K562 (cell line): Measurements from ENCODE around the gene GALM. TPM values are rescaled to one million over a fixed set of nuclear protein-coding genes. Genes with fewer than 3 reads are reported as not detected.

Experiments
- CREB1 ChIP-seq, 2 experiments: sonication (generic) in 1 of 2; formaldehyde crosslinking in 1 of 2; IDR thresholded peaks; 2 replicates each; pipeline versions ENCODE4 v1.6.1 to v1.8.0; 2012 to 2022; ENCODE audit warnings: inconsistent platforms in 1 of 2, mild to moderate bottlenecking in 1 of 2, missing genetic modification reagents in 1 of 2, moderate library complexity in 1 of 2
- DPF2 ChIP-seq: fragments of 450-650 bp; IDR thresholded peaks from 2 replicates; pipeline ENCODE4 v1.6.1; 2016
- FOXK1 ChIP-seq: sonication (generic); formaldehyde crosslinking; IDR thresholded peaks from 2 replicates; pipeline ENCODE4 v1.8.0; 2022; ENCODE audit warnings: missing genetic modification reagents, mild to moderate bottlenecking, borderline replicate concordance
- NR2C2 ChIP-seq, 2 experiments: fragments of 200-800 bp in 1 of 2; sonication (Bioruptor generic) in 1 of 2; sonication (generic) in 1 of 2; formaldehyde crosslinking in 1 of 2; IDR thresholded peaks; 2 replicates each; pipeline versions ENCODE4 v1.6.1 to v1.8.0; 2016 to 2022; ENCODE audit warnings: mild to moderate bottlenecking in 1 of 2, missing compliant biosample characterization in 1 of 2, missing genetic modification characterization in 1 of 2, missing genetic modification reagents in 1 of 2
- SMAD4 ChIP-seq: fragments of 250-450 bp; sonication (Bioruptor Pico); conservative IDR thresholded peaks from 2 replicates; pipeline ENCODE4 v1.8.0; 2021; ENCODE audit warnings: inconsistent platforms, mild to moderate bottlenecking, moderate library complexity
- TAL1 ChIP-seq: fragments of 450-650 bp; IDR thresholded peaks from 2 replicates; pipeline ENCODE4 v1.6.1; 2016; ENCODE audit warnings: mild to moderate bottlenecking
- ZNF583 ChIP-seq: fragments of 250-450 bp; sonication (Bioruptor Pico); IDR thresholded peaks from 2 replicates; pipeline ENCODE4 v1.4.0; 2020
- ZNF584 ChIP-seq: fragments of 200-800 bp; sonication (Bioruptor generic); IDR thresholded peaks from 2 replicates; pipeline ENCODE4 v1.6.1; 2016; ENCODE audit warnings: low read depth, mild to moderate bottlenecking, missing genetic modification characterization, missing compliant biosample characterization
- ZNF589 ChIP-seq: fragments of 200-800 bp; sonication (Bioruptor generic); IDR thresholded peaks from 2 replicates; pipeline ENCODE4 v1.6.1; 2016; ENCODE audit warnings: low read depth, missing genetic modification characterization, missing compliant biosample characterization
- polyA plus RNA-seq, 8 experiments: library from polyadenylated mRNA; depleted of rRNA in 4 of 8; stranded (reverse) in 5 of 8; unstranded in 3 of 8; fragments of >200 nt; fragmentation: Nextera tagmentation in 2 of 8; fragmentation: Illumina TruSeq in 1 of 8; extraction: Ambion mirVana in 2 of 8; extraction: Trizol in 1 of 8; gene quantifications; 2 replicates each; pipeline versions ENCODE4 v1.2.1 to v1.2.3, GENCODE V29; 2011 to 2014; ENCODE audit warnings: inconsistent platforms in 1 of 8, missing spikeins in 1 of 8
- total RNA-seq, 7 experiments: library from RNA; depleted of rRNA in 6 of 7; stranded (reverse); fragments of >200 nt in 6 of 7; fragmentation: Illumina TruSeq in 2 of 7; extraction: Trizol in 2 of 7; gene quantifications; 2 replicates each; pipeline versions ENCODE4 v1.2.1 to v1.2.3, GENCODE V29; 2011 to 2021; ENCODE audit warnings: low replicate concordance in 1 of 7
- TF ChIP-seq, protein P1 (sequence below): fragments of 450-650 bp; IDR thresholded peaks from 2 replicates; pipeline ENCODE4 v1.6.1; 2016; ENCODE audit warnings: mild to moderate bottlenecking
- TF ChIP-seq, protein P2 (sequence below): fragments of 450-650 bp; formaldehyde crosslinking; IDR thresholded peaks from 2 replicates; pipeline ENCODE4 v1.4.0; 2022; ENCODE audit warnings: missing genetic modification characterization
- TF ChIP-seq, protein P3 (sequence below): fragments of 450-650 bp; formaldehyde crosslinking; IDR thresholded peaks from 2 replicates; pipeline ENCODE4 v1.4.0; 2022; ENCODE audit warnings: mild to moderate bottlenecking, moderate library complexity
- TF ChIP-seq, protein P4 (sequence below), 2 experiments: IDR thresholded peaks in 1 of 2; conservative IDR thresholded peaks in 1 of 2; 2 replicates each; pipeline ENCODE4 v1.6.1; 2016; ENCODE audit warnings: low read depth in 2 of 2, mild to moderate bottlenecking in 1 of 2, missing compliant biosample characterization in 1 of 2, missing genetic modification characterization in 1 of 2, moderate library complexity in 1 of 2
- TF ChIP-seq, protein P5 (sequence below): conservative IDR thresholded peaks from 2 replicates; pipeline ENCODE4 v1.6.1; 2011; ENCODE audit warnings: low read depth, mild to moderate bottlenecking, low read length; ENCODE audit not compliant: control insufficient read depth
- TF ChIP-seq, protein P6 (sequence below): fragments of 450-650 bp; IDR thresholded peaks from 2 replicates; pipeline ENCODE4 v1.6.1; 2016; ENCODE audit warnings: low read depth, mild to moderate bottlenecking, moderate library complexity

Gene GALM
- total and polyA plus RNA-seq, 9 of the 15 experiments (the other 6 are each of a cell fraction or from before 2014, with no cell fraction given), result 22.1 to 51.7 (median 27.9) TPM

DNA sequence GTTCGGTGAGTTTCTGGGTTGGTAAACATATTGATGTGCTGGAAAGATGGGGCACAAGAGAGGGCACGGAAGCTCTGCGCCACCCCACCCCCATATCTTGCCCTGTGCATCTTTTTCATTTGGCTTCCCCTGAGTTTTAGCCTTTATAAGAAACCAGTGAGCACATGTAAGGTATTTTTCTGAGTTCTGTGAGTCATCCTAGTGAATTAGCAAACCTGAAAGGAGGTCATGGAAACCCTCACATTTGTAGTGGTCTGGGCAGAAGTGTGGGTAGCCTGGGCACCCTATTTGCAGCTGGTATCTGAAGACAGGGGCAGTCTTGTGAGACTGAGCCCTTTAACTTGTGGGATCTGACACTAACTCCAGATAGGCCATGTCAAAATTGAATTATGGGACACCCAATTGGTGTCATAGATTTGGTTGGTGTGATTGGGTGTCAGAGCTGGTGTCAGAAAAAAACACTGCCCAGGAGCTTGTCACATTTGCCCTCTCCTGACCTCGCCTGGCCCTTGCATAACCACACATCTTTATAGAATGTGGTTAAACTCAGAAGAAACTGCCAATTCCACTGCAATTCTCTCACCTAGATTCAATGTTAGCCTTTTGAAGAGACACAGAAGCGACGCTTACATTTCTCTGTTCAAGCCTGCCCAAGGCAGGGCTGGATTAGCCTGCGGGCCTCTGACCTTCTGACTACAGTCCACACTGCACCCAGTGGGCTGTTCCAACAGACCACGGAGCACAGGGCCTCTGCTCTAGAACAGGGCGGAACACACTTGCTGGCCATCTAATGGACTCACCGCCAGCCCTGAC lies 12.0 kb upstream of the GALM start (continued):
- TF ChIP-seq ZNF584 (0 out of 2 replicates have a peak, but pooled peaks have one; percentile 6), NR2C2 (CRISPR knock-in tag; IDR thresholded peaks at IDR 0.05) (no peak), NR2C2 (tag; IDR thresholded peaks at IDR 0.05) (peak; percentile 73), ZNF589 (CRISPR knock-in tag) (0 out of 2 replicates have a peak, but pooled peaks have one; percentile 58), FOXK1 (peak; percentile 18; the same call in 1 of the 2 replicates), SMAD4 (peak; percentile 44; the same call in 1 of the 2 replicates), CREB1 (IDR thresholded peaks at IDR 0.05) (no peak), CREB1 (CRISPR knock-in tag; IDR thresholded peaks at IDR 0.05) (0 out of 2 replicates have a peak, but pooled peaks have one; percentile 13), ZNF583 (CRISPR knock-in tag) (peak; percentile 51; the same call in 1 of the 2 replicates), DPF2 (peak; percentile 34; the same call in 1 of the 2 replicates), TAL1 (no peak)
- TF ChIP-seq, protein P1, sequence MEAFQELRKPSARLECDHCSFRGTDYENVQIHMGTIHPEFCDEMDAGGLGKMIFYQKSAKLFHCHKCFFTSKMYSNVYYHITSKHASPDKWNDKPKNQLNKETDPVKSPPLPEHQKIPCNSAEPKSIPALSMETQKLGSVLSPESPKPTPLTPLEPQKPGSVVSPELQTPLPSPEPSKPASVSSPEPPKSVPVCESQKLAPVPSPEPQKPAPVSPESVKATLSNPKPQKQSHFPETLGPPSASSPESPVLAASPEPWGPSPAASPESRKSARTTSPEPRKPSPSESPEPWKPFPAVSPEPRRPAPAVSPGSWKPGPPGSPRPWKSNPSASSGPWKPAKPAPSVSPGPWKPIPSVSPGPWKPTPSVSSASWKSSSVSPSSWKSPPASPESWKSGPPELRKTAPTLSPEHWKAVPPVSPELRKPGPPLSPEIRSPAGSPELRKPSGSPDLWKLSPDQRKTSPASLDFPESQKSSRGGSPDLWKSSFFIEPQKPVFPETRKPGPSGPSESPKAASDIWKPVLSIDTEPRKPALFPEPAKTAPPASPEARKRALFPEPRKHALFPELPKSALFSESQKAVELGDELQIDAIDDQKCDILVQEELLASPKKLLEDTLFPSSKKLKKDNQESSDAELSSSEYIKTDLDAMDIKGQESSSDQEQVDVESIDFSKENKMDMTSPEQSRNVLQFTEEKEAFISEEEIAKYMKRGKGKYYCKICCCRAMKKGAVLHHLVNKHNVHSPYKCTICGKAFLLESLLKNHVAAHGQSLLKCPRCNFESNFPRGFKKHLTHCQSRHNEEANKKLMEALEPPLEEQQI, result no peak
- TF ChIP-seq, protein P2, sequence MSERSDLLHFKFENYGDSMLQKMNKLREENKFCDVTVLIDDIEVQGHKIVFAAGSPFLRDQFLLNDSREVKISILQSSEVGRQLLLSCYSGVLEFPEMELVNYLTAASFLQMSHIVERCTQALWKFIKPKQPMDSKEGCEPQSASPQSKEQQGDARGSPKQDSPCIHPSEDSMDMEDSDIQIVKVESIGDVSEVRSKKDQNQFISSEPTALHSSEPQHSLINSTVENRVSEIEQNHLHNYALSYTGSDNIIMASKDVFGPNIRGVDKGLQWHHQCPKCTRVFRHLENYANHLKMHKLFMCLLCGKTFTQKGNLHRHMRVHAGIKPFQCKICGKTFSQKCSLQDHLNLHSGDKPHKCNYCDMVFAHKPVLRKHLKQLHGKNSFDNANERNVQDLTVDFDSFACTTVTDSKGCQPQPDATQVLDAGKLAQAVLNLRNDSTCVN (CRISPR knock-in tag), result no peak
- TF ChIP-seq, protein P3, sequence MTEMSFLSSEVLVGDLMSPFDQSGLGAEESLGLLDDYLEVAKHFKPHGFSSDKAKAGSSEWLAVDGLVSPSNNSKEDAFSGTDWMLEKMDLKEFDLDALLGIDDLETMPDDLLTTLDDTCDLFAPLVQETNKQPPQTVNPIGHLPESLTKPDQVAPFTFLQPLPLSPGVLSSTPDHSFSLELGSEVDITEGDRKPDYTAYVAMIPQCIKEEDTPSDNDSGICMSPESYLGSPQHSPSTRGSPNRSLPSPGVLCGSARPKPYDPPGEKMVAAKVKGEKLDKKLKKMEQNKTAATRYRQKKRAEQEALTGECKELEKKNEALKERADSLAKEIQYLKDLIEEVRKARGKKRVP (CRISPR knock-in tag), result no peak
- TF ChIP-seq, protein P4, sequence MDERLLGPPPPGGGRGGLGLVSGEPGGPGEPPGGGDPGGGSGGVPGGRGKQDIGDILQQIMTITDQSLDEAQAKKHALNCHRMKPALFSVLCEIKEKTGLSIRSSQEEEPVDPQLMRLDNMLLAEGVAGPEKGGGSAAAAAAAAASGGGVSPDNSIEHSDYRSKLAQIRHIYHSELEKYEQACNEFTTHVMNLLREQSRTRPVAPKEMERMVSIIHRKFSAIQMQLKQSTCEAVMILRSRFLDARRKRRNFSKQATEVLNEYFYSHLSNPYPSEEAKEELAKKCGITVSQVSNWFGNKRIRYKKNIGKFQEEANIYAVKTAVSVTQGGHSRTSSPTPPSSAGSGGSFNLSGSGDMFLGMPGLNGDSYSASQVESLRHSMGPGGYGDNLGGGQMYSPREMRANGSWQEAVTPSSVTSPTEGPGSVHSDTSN (CRISPR knock-in tag; IDR thresholded peaks at IDR 0.05; ENCODE audit: low read depth), result no peak
- TF ChIP-seq, protein P4 (tag; conservative IDR thresholded peaks at IDR 0.05; ENCODE audit: low read depth), result peak; percentile 51; the same call in 1 of the 2 replicates
- TF ChIP-seq, protein P5, sequence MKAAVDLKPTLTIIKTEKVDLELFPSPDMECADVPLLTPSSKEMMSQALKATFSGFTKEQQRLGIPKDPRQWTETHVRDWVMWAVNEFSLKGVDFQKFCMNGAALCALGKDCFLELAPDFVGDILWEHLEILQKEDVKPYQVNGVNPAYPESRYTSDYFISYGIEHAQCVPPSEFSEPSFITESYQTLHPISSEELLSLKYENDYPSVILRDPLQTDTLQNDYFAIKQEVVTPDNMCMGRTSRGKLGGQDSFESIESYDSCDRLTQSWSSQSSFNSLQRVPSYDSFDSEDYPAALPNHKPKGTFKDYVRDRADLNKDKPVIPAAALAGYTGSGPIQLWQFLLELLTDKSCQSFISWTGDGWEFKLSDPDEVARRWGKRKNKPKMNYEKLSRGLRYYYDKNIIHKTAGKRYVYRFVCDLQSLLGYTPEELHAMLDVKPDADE, result no peak
- TF ChIP-seq, protein P6, sequence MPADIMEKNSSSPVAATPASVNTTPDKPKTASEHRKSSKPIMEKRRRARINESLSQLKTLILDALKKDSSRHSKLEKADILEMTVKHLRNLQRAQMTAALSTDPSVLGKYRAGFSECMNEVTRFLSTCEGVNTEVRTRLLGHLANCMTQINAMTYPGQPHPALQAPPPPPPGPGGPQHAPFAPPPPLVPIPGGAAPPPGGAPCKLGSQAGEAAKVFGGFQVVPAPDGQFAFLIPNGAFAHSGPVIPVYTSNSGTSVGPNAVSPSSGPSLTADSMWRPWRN, result no peak
